Measurements from ENCODE around the gene INAVA.
"Not testable (repeated sequence)": the region's sequence is repeated elsewhere in the genome, so short reads cannot be mapped to it uniquely, and the experiment has no call there.

The INAVA gene

GRCh38 chr1:200899451-200899915, 4.8 kb downstream of the INAVA start:
- DNase-seq: no peak

- no peak for DNase-seq
These were observed 5.5 kb downstream of the INAVA start for GRCh38 chr1:200899954-200900867.

GRCh38 chr1:200900877-200901276, 6.2 kb downstream of the INAVA start:
- DNase-seq: no peak

- DNase-seq: no peak
These were observed 6.7 kb downstream of the INAVA start for GRCh38 chr1:200901350-200901749.

GRCh38 chr1:200901796-200902444, 7.2 kb downstream of the INAVA start:
- DNase-seq: no peak

GRCh38 chr1:200903793-200904192, 9.1 kb downstream of the INAVA start:
- DNase-seq: no peak

- no peak for DNase-seq
These were observed 10.1 kb downstream of the INAVA start for GRCh38 chr1:200904772-200905171.

- no peak for DNase-seq
These were observed 10.8 kb downstream of the INAVA start for GRCh38 chr1:200905411-200906052.

- no peak for DNase-seq
These were observed 11.8 kb downstream of the INAVA start for GRCh38 chr1:200906491-200906890.

- DNase-seq: no peak
These were observed 13.0 kb downstream of the INAVA start for GRCh38 chr1:200907611-200908097.

- no peak for DNase-seq
These were observed 13.6 kb downstream of the INAVA start for GRCh38 chr1:200908191-200908868.

GRCh38 chr1:200909071-200909470, 14.4 kb downstream of the INAVA start:
- no peak for DNase-seq

GRCh38 chr1:200909757-200910239, 15.1 kb downstream of the INAVA start:
- DNase-seq: no peak

GRCh38 chr1:200911361-200911760, 16.7 kb downstream of the INAVA start:
- no peak for DNase-seq

GRCh38 chr1:200911936-200912335, 17.2 kb downstream of the INAVA start:
- DNase-seq: not testable (repeated sequence)

GRCh38 chr1:200912737-200913407, 18.2 kb downstream of the INAVA start:
- DNase-seq: no peak

- DNase-seq: no peak
These were observed 21.5 kb downstream of the INAVA start for GRCh38 chr1:200916152-200916551.

GRCh38 chr1:200916681-200917080, 22.0 kb downstream of the INAVA start:
- no peak for DNase-seq

GRCh38 chr1:200917291-200917817, 22.7 kb downstream of the INAVA start:
- no peak for DNase-seq

- DNase-seq: no peak
These were observed 23.3 kb downstream of the INAVA start for GRCh38 chr1:200918006-200918405.

- no peak for DNase-seq
These were observed 24.7 kb downstream of the INAVA start for GRCh38 chr1:200919386-200919785.
